ENCODE data around the gene LRR1.
"Not testable (repeated sequence)": the region's sequence is repeated elsewhere in the genome, so short reads cannot be mapped to it uniquely, and the experiment has no call there.

LRR1 gene

GRCh38 chr14:49598485-49599300 lies at the start of gene LRR1:
Gene LRR1, plus strand, starts transcription at chr14:49598940. Its CDS starts 81 bp downstream, at chr14:49599021.
- peak; percentile 78 for DNase-seq

DNA sequence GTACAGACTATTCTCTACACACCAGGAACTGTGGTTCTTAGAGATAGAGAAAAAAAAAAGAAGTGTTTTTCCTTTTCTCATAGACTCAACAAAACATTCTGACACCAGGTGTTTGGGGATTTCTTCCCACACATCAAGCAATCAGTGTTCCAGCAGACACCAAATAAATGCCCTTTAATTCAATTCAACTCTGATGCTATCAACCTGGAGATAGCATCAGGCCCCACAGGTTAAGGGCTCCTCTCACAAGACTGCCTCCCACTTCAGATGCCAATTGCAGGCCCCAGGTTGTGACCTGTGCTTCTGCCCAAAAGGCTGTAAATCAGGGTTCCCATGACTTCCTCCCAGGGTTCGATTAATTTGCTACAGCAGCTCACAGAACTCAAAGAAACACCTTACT lies 49.3 kb upstream of the LRR1 start:
- no peak for DNase-seq

DNA sequence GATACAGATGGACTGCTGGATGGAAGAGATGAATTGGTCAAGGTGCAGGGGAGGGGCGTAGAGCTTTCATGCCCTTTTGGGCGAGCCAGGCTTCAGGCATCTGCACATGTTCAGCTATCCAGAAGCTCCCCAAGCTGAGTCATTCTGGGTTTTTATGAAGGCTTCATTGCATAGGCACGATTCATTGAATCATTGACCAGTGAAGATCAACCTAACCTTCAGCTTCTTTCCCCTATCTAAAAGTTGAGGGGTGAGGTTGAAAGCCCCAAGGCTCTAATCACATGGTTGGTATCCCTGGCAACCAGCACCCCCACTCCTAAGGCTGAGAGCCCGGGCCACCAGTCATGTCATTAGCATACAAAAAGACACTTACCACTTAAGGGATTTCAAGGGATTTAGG lies 48.9 kb upstream of the LRR1 start:
- DNase-seq: no peak

DNA sequence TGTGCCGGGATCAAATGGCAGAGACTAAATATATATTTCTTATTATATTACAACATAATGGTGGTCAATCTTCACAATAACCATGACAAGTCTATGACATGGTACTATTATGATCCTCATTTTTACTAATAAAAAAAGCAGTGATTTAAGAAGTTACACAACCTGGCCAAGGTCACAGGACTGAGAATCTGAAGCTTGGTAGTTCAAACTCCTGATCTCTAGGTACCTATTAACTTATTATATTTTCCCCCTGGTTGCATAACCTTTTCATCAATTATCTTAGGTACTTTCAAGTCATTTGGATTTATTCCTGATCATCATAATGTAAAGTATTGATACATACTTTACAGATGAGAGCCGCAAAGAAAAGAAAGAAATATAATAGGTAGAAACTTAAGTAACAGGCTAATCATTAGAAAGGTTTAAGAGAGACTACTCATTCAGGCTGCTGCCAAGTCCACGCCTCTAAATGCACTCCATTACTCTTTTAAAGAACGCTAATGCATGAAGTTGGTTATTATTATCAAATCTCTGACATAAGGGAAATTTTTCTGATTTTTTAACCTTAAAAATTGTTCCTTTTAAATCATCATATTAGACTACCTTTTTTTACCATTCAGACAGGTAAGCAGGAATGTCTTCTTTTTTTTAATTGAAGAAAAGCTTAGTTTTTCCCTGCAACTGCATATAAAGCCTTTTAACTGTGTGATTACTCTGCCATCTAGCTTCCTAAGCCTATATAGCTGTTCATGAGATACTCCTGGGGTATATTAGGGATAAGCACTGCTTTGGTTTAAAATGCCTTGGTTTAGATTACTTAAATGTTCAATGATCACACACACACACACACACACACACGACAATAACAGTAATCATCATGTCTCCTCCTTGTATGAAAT lies 48.2 kb upstream of the LRR1 start:
- DNase-seq: no peak

GRCh38 chr14:49551569-49551968 lies 47.2 kb upstream of the LRR1 start:
- no peak for DNase-seq

- DNase-seq: no peak
These were observed 45.6 kb upstream of the LRR1 start for GRCh38 chr14:49553106-49553505.

DNA sequence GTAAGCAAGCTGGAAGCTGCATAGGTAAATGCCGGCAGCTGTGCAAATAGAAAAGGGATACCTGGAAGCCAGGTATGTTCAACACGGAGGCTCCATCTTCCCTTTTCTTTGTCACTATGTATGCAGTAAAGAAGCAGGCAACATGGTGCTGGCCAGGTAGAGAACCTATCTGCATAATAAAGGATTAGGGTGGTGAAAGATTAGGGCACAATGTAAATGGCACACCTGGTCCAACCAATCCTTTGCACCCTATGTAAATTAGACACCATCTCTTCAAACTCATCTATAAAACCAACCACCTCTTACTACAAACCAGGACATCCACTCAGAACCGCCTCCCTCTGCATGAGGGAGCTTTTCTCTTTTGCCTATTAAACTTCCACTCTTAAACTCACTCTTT lies 44.8 kb upstream of the LRR1 start:
- no peak for DNase-seq

DNA sequence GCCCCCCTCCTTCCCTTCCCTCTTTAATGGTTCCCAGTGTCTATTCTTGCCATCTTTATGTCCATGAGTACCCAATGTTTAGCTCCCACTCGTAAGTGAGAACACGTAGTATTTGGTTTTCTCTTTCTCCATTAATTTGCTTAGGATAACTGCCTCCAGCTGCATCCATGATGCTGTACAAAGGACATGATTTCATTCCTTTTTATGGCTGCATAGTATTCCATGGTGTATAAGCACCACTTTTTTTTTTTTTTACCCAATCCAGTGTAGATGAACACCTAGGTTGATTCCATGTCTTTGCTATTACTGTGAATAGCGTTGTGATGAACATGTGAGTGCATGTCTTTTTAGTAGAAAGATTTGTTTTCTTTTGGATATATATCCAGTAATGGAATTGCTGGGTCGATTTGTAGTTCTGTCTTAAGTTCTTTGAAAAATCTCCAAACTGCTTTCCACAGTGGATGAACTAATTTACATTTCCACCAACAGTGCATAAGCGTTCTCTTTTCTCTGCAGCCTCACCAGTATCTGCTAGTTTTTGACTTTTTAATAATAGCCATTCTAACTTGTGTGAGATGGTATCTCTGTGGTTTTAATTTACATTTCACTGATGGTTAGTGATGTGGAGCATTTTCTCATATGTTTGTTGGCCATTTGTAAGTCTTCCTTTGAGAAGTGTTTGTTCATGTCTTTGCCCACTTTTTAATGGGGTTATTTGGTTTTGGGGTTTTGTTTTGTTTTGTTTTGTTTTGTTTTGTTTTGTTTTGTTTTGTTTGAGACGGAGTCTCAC lies 38.6 kb upstream of the LRR1 start:
- DNase-seq: no peak

- no peak for DNase-seq
These were observed 32.0 kb upstream of the LRR1 start for GRCh38 chr14:49566714-49567113.

DNA sequence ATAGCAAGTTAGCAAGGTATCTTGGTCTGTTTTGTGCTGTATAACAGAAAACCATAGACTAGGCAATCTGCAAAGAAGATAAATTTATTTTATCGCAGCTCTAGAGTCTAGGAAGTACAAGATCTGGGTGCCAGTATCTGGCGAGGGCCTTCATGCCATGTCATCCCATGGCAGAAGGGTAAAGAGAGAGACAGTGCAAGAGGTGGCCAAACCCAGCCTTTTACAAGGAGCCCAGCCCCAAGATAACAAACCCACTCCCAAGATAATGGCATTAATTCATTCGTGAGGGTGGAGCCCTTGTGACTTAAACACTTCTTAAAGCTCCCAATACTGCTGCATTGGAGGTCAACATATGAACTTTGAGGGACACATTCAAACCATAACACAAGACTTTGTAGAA lies 29.5 kb upstream of the LRR1 start:
- DNase-seq: no peak

DNA sequence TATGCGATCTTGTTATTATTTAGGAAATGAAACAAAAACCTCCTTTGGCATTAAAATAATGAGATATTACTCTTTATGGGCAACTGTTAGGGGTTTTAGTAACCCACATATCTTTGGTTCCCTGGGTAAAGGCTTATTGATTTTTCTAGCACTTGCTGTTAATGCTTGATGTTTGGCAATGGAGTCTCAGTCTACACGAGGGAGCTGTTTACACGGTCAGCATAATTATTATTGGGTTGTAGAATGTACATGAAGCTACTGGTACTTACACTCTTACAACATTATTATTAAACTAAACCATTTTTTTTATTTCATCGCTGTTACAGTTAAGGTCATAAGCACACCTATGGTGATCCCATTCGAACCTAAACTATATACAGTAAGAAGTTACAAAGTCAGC lies 24.7 kb upstream of the LRR1 start:
- no peak for DNase-seq

DNA sequence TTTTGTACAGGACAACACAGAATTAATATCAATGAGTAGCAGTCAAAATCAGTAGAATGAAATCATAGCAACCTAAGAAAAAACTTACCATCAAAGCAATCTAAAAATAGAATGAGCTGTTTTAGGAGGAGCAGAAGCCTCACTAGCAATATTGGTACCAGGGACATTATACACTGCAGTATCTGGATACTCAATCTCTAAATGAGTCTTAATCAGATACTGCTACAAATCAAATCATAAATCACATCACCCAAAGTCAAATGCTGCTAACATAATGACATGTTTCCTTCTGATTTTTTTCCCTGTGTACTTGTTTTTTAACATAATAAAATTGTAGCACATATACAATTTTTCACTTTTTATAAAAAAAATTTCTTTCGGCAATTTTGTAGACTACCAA lies 20.6 kb upstream of the LRR1 start:
- no peak for DNase-seq

- no peak for DNase-seq
These were observed 18.9 kb upstream of the LRR1 start for GRCh38 chr14:49579841-49580240.

- no peak for DNase-seq
These were observed 17.3 kb upstream of the LRR1 start for GRCh38 chr14:49581209-49582112.

GRCh38 chr14:49582113-49582977 lies 16.4 kb upstream of the LRR1 start:
- no peak for DNase-seq

GRCh38 chr14:49583629-49584028 lies 15.1 kb upstream of the LRR1 start:
- DNase-seq: no peak

- DNase-seq: no peak
These were observed 14.7 kb upstream of the LRR1 start for GRCh38 chr14:49584058-49584457.

GRCh38 chr14:49584981-49585640 lies 13.6 kb upstream of the LRR1 start:
- DNase-seq: not testable (repeated sequence)

- DNase-seq: peak; percentile 97
These were observed 12.7 kb upstream of the LRR1 start, which contains the start of gene RPS29 for GRCh38 chr14:49585803-49586672. Gene RPS29, minus strand, starts transcription at chr14:49586380. Its CDS starts 34 bp downstream, at chr14:49586346.

Data from midbrain (tissue), 1 donor.